NCI-H146 treated with DMSO at 0.1 percent for 48 hours (cell line): ENCODE measurements around the gene IL20RB.
"Not testable (repeated sequence)": the region's sequence is repeated elsewhere in the genome, so short reads cannot be mapped to it uniquely, and the experiment has no call there.

ENCODE experiments used
- DNase-seq: peaks from one replicate; lab custom pipeline; 2025; ENCODE audit not compliant: unreplicated experiment; lab: John Stamatoyannopoulos, UW

Gene IL20RB

DNA sequence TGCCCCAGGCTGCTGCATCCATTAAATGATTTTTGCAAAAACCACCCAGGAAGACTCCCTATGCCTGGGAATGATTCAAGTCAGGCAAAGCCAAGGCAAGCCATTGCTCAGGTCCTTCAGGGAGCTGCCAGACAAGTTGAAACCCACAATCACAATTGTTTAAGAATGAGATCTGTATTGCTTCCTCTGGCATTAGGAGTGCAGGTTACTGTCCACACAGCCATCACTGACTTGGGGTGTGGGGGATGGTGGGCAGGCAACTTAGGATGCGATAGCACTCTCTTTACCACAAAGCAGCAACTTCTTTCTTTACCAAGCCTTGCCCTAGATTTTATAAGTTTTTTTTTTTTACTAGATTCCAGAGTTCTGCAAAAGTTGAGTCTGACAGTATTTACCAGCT is 15.0 kb upstream of the IL20RB start:
- DNase-seq = no peak

DNA sequence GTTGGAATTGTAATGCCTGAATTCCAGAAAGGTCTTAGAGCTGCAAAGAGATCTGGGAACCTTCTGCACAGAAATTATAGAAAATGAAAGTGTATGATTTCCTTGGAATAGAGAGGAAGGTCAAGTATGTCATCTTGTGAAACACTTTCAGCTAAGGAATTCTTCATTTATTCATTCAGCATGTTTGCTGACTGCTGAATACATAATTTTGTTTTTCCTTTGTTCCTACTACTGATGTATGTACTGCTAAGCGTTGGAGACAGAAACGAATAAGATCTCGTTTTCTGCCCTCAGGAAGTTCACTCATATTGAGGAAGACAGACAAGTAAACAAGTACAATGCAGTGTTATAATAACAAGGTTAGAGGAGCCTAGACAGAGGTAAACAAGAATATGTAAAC is 14.3 kb upstream of the IL20RB start:
- no peak for DNase-seq

DNA sequence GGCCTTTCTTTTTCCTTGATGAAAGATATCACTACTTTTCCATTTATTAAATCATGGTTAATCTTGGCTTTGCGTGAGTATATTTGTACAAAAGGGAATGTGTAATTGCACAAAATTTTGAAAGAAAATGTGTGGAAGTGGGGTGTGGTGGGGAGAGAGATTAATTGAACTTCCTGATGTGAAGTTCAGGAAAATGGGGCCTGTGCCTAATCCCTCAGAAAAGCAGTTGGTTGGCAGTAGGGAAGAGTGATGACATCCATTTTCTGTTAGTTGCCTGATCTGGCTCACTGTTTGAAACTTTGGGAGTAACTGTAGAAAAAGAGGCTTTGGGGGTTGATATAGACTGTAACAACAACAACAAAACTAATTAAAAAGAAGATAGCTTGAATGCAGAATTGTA is 10.8 kb upstream of the IL20RB start:
- no peak for DNase-seq

- no peak for DNase-seq
Observed at GRCh38 chr3:136947477-136947876, 10.3 kb upstream of the IL20RB start.

- no peak for DNase-seq
Observed at GRCh38 chr3:136949146-136949545, 8.6 kb upstream of the IL20RB start.

DNA sequence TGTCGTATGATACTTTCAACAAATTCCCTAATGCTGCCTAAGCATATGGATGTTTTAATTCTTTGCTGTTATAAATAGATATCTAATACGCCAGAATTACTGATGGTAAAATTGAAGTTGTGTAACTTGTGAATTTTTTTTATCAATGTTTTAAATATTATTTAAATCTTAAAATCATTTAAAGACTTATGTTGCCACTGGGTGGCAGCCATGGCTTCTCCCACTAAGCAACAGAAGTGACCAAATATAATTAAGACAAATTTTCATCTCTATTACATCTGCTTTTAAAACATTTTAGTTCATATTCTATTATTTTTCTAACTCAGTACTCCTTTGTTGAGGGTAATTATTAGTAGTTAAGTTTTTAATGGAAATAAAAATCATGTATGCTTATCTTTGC is 8.1 kb upstream of the IL20RB start:
- no peak for DNase-seq

- no peak for DNase-seq
Observed at GRCh38 chr3:136950623-136951022, 7.2 kb upstream of the IL20RB start.

DNA sequence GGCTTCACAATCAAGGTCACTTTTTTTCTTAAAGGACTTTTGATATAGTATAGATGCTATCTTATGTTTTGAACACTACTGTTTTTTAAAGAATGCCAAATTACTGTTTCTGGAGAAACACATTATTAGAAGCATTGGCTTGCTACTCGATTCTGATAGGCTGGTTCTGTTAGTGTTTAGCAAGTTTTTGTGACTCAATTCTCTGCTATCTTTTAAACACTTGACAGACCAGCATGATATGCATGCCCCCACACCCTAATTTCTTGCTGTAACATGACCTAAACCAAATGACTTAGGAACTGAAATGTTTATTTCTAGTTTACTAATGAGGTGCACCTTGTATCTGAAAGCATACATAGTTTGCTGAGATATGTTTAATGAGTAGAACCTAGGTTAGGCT is 5.5 kb upstream of the IL20RB start:
- no peak for DNase-seq

DNA sequence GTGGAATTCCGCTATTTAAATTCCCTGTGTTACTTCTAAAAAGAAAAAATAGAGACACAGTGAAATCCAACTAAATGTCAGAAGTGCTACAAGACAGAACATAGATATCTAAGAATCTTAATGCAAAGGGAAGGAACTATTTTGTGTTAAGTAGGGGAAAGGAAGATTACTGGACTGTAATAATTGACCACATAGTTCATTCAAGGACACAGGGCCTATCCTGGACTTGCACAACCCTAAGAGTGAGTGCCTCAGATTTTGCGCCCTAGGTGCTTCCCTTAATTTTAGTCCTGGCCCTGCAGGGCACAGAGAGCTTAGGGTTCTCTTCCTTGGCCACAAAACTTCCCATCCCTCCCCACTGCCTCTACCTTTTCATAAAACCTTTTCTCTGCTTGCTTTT is 3.5 kb upstream of the IL20RB start:
- DNase-seq = no peak

GRCh38 chr3:136954980-136955780 is 2.6 kb upstream of the IL20RB start:
- no peak for DNase-seq

GRCh38 chr3:136955813-136956212 is 2.0 kb upstream of the IL20RB start:
- no peak for DNase-seq

GRCh38 chr3:136956971-136957370 is 812 bp upstream of the IL20RB start:
- DNase-seq = no peak

DNA sequence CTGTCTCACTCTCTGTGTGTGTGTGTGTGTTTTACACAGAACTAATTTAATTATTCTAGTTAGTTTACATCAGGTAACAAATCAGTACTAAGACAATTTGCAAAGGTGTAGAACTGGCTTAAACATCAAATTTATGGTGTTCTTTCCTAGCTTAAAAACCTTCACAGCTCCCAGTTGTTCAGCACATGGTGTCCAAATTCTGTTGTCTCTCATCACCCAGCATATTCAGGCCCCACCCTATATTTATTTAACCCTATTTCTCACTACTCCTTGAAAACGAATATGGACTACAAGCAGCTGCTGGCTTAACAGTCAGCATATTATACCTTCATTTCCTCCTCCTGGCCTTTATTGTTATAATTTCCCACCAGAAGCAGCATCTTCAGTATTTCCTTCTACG is 1.2 kb downstream of the IL20RB start:
- DNase-seq = no peak

- DNase-seq = no peak
Observed at GRCh38 chr3:136959599-136959998, 1.8 kb downstream of the IL20RB start.

DNA sequence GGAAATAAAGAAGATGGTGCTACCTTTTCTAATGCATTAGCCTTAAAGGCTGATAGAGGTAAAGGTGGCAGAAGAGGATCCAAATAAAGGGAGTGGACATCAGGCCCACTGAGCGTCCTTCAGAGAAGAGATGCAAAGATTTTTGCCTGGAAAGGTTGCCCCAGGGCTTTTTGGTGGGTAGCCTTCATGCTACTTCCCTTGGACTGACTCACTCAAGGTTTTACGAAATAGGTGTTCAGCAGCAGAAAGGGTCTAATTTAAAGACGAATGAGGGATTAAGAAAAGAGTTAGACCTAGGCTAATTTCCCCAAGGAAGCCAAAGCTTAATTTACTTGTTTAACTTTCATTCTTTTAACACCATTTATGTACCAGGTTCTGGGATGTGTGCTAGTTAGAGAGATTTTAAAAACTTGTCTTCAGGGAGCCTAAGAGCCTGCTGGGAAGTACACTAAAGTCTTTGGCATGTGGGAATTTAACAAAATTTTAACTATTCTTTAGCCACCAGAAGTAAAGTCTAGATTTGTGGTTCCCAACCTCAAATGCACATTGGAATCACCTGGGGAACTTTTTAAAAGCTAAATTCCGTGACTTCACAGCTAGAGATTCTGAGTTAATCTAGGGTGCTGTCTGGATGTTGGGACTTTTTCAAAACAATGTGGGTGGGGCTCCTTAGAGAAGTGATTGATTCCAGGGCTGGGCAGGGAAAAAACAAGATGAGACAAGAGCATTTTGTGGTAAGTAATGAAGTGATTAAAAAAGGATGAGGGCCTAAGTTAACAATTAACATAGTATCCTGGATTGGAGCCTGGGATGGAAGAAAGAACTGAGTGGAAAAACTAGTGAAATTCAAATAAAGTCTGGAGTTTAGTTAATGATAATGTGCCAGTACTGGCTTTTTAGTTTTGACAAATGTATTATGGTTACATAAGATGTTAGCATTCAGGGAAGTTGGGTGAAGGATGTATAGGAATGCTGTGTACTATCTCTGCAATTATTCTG is 3.4 kb downstream of the IL20RB start:
- no peak for DNase-seq

- no peak for DNase-seq
Observed at GRCh38 chr3:136962927-136963326, 5.1 kb downstream of the IL20RB start.

DNA sequence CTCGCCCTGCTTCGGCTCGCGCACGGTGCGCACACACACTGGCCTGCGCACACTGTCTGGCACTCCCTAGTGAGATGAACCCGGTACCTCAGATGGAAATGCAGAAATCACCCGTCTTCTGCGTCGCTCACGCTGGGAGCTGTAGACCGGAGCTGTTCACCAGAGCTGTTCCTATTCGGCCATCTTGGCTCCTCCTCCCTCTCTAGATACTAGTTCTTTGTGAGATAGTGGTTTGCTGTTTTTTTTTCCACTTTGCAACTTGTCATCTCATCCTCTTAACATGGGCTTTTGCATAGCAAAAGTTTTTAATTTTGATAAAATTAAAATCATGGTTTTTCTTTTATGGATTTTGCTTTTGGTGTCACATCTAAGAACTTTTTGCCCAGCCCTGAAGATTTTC is 11.8 kb downstream of the IL20RB start:
- not testable (repeated sequence) for DNase-seq

DNA sequence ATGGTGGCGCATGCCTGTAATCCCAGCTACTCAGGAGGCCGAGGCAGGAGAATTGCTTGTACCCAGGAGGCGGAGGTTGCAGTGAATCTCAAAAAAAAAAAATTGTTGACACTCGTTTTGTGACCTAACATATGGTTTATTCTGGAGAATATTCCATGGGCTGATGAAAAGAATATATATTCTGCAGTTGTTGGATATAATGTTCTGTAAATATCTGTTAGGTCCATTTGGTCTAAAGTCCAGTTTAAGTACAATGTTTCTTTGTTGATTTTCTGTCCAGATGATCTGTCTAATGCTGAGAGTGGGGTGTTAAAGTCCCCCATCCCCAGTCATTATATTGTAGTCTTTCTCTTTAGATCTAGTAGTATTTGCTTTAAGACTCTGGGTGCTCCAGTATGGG is 15.6 kb downstream of the IL20RB start:
- DNase-seq = no peak

DNA sequence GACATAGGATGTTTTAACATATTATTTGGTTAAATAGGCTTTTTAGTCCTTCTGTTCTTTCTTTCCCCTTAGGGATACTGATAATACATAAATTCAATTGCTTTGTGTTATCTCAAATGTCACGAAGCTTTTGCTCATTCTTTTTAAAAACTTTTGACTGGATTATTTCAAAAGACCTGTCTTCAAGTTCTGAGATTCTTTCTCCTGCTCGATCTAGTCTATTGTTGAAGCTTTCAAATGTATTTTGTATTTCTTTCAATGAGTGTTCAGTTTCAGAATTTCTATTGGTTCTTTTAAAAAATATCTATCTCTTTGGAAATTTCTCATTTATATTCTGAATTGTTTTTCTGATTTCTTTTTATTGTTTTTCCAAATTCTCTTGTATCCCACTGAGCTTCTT is 16.9 kb downstream of the IL20RB start:
- no peak for DNase-seq

DNA sequence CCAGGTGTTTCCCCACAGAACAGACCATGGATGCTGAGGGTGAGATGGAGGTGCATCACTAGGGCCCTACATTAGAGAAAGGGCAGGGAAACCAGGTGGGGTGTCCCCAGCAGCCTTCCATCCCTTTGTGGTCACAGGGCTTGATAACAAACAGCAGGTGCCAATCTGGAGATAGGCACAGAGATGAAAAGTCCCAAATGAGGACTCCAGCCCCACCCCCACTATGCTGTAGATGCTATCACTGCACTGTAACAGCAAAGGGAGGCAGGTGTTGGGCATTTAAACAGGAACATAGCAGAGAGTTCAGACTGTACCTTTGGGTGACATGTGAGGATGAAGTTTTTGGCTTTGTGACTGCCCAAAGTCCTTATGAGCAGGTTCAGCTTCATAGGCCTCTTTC is 21.4 kb downstream of the IL20RB start:
- DNase-seq = no peak

DNA sequence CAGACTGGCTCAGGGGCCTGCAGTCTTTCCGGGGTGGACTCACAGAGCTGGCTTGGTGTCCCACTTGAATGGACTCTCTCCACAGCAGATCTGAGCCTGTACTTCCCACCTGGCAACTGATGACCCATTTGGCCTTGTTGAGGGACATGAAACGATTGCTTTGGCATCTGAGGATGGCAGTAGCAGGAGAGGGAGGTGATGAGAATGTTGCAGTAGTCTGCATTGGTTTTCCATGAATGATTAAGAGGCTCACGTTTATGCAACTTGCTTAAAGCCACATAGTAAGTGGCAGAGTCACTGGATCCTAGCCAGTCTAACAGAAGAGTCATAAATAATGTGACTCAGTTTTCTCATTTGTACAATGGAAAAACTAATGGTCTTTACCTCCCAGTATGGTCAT is 21.9 kb downstream of the IL20RB start:
- DNase-seq = no peak

DNA sequence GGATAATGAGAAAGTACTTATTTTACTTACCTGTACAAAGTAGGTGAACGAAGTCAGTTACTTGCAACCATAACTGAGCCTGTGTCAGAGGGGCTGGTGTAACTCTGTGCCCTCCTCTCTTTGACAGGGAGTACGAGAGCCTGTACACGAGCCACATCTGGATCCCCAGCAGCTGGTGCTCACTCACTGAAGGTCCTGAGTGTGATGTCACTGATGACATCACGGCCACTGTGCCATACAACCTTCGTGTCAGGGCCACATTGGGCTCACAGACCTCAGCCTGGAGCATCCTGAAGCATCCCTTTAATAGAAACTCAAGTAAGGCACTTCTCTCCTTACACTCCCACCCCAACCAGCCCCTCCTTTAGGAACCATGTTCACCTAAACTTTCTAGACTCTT is 24.2 kb downstream of the IL20RB start:
- DNase-seq = no peak
